ENCODE data around the gene SHC3.

Gene SHC3

GRCh38 chr9:89015336-89015735 is 163.3 kb downstream of the SHC3 start:
- TF ChIP-seq, protein P1, sequence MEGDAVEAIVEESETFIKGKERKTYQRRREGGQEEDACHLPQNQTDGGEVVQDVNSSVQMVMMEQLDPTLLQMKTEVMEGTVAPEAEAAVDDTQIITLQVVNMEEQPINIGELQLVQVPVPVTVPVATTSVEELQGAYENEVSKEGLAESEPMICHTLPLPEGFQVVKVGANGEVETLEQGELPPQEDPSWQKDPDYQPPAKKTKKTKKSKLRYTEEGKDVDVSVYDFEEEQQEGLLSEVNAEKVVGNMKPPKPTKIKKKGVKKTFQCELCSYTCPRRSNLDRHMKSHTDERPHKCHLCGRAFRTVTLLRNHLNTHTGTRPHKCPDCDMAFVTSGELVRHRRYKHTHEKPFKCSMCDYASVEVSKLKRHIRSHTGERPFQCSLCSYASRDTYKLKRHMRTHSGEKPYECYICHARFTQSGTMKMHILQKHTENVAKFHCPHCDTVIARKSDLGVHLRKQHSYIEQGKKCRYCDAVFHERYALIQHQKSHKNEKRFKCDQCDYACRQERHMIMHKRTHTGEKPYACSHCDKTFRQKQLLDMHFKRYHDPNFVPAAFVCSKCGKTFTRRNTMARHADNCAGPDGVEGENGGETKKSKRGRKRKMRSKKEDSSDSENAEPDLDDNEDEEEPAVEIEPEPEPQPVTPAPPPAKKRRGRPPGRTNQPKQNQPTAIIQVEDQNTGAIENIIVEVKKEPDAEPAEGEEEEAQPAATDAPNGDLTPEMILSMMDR (IDR thresholded peaks at IDR 0.05; ENCODE audit: control insufficient read depth, insufficient read depth, low read depth, low read length, missing control alignments), result no peak
- DNase-seq (ENCODE audit: low read depth), result no peak

DNA sequence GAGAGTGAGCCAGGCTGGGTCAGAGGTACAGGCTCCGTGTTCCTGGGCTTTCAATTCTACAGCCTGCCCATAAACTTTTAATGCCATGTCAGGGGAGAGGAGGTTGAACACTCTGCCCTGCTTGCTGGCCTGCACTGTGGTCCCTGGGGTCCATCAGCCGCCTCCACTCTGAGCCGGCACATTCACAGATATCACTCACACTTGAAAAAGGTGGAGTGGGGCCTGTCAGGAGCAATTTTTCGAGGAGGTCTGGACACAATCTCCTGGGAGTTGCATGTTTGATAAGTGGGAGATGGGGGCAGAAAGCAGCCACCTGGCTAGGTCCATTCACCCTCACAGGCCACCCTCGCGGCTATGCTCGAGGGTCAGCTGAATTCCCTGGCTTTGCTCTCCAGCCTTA is 164.5 kb downstream of the SHC3 start:
- TF ChIP-seq, protein P1 (IDR thresholded peaks at IDR 0.05; ENCODE audit: control insufficient read depth, insufficient read depth, low read depth, low read length, missing control alignments), result no peak
- H3K4me3 ChIP-seq (ENCODE audit: control insufficient read depth, low read depth, low read length), result no peak overlapping the region

More at GRCh38 chr9:89015336-89015735, 163.3 kb downstream of the SHC3 start:
- no peak overlapping the region for H3K4me3 ChIP-seq (ENCODE audit: control insufficient read depth, low read depth, low read length)

DNA sequence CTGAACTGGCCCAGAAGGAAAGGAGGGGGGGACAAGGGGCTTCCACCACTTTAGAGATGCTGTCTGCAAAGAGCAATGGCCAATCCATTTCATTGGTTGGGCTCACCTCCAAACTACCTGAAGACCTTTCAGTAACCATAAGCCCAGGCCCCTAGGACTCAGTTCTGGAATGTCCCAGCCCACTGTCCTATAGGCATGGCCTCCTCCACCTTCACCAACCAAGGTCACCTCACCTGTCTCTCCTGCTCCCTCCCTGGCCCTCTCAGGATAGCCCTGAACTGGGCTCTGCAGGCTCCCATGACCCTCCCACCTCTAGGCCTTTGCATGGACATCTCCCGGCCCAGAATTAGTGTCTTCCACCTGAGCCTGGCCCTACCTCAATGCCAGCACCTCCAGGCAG is 165.0 kb downstream of the SHC3 start:
- no peak overlapping the region for H3K4me3 ChIP-seq (ENCODE audit: control insufficient read depth, low read depth, low read length)
- DNase-seq (ENCODE audit: low read depth), result no peak
- TF ChIP-seq, protein P1 (IDR thresholded peaks at IDR 0.05; ENCODE audit: control insufficient read depth, insufficient read depth, low read depth, low read length, missing control alignments), result no peak

More for the DNA sequence above, 164.5 kb downstream of the SHC3 start:
- no peak for DNase-seq (ENCODE audit: low read depth)

DNA sequence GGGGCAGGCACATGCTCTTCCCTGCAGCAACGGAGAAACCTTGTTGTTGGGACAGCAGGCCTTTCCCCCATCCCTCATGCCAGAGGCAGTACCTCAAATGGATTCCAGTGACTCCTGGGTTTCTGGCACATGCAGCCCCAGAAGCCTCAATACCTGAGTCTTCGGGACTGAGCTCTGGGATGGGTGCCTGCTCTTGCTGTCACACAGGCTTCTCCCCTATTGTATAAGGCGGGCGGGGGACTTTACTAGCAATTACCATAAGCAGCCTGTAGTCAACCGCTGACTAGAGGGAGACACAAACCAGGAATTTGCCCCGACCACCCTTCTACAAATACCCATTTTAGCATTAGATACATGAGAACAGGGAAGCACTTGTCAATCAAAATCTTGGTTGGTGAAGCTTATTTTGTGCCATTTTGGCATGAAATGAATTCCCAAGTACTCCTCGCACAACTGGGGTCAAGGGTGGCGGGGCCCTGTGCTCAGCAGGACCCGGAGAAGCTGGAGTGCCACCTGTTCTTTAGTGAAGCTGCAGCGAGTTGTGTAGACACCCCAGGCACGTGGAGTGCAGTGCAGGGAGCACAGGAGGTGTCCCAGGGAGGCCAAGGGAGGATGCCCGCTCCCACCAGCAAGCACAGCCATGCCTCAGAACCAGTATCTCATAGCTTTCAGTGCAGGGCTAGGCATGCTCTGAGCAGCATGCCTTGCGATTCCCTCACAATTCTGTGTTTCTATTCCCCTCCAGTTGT is 166.2 kb downstream of the SHC3 start:
- H3K4me3 ChIP-seq (ENCODE audit: control insufficient read depth, low read depth, low read length), result no peak overlapping the region
- no peak for DNase-seq (ENCODE audit: low read depth)
- TF ChIP-seq, protein P1 (IDR thresholded peaks at IDR 0.05; ENCODE audit: control insufficient read depth, insufficient read depth, low read depth, low read length, missing control alignments), result no peak

- DNase-seq (ENCODE audit: low read depth), result no peak
- TF ChIP-seq, protein P1 (IDR thresholded peaks at IDR 0.05; ENCODE audit: control insufficient read depth, insufficient read depth, low read depth, low read length, missing control alignments), result no peak
- no peak overlapping the region for H3K4me3 ChIP-seq (ENCODE audit: control insufficient read depth, low read depth, low read length)
These were observed 166.9 kb downstream of the SHC3 start for GRCh38 chr9:89011683-89012082.

DNA sequence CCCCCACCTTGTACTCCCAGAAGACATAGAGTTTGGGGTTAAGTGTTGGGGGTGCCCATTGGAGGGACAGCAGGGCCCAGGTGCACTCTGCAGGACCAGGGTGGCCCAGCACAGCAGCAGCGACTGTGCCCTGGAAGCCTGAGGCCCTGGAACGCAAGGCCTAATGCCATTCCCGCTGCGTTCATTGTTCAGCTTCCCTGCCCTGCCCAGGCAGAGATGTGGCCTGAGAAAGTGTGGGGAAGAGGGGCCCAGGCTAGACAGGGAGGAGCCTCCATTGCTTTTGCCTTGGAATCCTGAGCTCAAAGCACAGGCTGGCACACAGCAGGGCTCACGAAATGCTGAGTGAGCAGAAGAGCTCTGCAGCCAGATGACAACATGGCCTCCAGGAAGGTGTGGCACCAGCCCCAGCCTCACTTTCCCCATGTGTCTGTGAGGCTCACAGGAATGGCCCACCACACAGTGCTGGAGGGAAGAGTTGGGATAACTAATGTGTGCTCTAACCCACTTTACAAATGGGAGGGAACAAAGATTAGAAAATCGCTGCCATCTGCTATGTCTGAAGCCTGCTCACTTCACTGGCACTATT is 168.0 kb downstream of the SHC3 start:
- no peak overlapping the region for H3K4me3 ChIP-seq (ENCODE audit: control insufficient read depth, low read depth, low read length)
- no peak for DNase-seq (ENCODE audit: low read depth)
- TF ChIP-seq, protein P1 (IDR thresholded peaks at IDR 0.05; ENCODE audit: control insufficient read depth, insufficient read depth, low read depth, low read length, missing control alignments), result no peak

All from AG09309 (cell line).